Measurements from ENCODE around the gene PCYT2.

DNA sequence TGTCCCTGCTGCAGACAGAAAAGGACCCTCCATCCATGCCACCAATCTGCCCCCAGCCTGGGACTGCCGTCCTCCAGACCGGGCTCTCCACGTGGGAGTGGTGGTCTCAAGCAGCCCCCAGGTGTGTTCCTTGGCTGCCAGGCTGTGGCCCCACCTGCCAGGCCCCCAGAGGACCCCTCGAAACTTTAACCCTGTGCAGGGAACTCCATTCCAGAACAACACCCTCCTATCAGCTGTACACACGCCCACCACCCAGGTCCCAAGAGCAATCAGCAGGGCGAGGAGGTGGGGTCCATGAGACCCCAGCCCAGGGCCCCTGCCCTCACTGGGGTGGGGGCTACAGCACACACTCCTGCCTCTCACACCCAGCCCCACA is 24.5 kb upstream of the PCYT2 start:
- TF ChIP-seq YY1 (IDR thresholded peaks at IDR 0.05; ENCODE audit: low read depth) (no peak), FOXM1 (IDR thresholded peaks at IDR 0.05; ENCODE audit: borderline replicate concordance, low read depth) (no peak), CREB1 (IDR thresholded peaks at IDR 0.05; ENCODE audit: low read depth) (no peak), EP300 (IDR thresholded peaks at IDR 0.05; ENCODE audit: borderline replicate concordance) (no peak), NFIC (IDR thresholded peaks at IDR 0.05) (no peak), CEBPB (IDR thresholded peaks at IDR 0.05) (no peak), TAF1 (IDR thresholded peaks at IDR 0.05; ENCODE audit: low read depth) (no peak), TCF12 (IDR thresholded peaks at IDR 0.05; ENCODE audit: low read depth) (no peak)
- TF ChIP-seq, protein P1, sequence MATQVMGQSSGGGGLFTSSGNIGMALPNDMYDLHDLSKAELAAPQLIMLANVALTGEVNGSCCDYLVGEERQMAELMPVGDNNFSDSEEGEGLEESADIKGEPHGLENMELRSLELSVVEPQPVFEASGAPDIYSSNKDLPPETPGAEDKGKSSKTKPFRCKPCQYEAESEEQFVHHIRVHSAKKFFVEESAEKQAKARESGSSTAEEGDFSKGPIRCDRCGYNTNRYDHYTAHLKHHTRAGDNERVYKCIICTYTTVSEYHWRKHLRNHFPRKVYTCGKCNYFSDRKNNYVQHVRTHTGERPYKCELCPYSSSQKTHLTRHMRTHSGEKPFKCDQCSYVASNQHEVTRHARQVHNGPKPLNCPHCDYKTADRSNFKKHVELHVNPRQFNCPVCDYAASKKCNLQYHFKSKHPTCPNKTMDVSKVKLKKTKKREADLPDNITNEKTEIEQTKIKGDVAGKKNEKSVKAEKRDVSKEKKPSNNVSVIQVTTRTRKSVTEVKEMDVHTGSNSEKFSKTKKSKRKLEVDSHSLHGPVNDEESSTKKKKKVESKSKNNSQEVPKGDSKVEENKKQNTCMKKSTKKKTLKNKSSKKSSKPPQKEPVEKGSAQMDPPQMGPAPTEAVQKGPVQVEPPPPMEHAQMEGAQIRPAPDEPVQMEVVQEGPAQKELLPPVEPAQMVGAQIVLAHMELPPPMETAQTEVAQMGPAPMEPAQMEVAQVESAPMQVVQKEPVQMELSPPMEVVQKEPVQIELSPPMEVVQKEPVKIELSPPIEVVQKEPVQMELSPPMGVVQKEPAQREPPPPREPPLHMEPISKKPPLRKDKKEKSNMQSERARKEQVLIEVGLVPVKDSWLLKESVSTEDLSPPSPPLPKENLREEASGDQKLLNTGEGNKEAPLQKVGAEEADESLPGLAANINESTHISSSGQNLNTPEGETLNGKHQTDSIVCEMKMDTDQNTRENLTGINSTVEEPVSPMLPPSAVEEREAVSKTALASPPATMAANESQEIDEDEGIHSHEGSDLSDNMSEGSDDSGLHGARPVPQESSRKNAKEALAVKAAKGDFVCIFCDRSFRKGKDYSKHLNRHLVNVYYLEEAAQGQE (IDR thresholded peaks at IDR 0.05; ENCODE audit: low read depth) = no peak
- TF ChIP-seq, protein P2, sequence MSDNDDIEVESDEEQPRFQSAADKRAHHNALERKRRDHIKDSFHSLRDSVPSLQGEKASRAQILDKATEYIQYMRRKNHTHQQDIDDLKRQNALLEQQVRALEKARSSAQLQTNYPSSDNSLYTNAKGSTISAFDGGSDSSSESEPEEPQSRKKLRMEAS (IDR thresholded peaks at IDR 0.05) = no peak
- TF ChIP-seq, protein P3, sequence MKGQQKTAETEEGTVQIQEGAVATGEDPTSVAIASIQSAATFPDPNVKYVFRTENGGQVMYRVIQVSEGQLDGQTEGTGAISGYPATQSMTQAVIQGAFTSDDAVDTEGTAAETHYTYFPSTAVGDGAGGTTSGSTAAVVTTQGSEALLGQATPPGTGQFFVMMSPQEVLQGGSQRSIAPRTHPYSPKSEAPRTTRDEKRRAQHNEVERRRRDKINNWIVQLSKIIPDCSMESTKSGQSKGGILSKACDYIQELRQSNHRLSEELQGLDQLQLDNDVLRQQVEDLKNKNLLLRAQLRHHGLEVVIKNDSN (IDR thresholded peaks at IDR 0.05) = no peak

Measured in Ishikawa (cell line).